HCT116 (cell line): ENCODE measurements around the gene ARGLU1.

Experiments used
- CEBPB ChIP-seq: IDR thresholded peaks from 2 replicates; pipeline ENCODE4 v1.6.1; 2012; ENCODE audit warnings: low read depth
- CTCF ChIP-seq, 3 experiments: fragments of 200-600 bp in 1 of 3; sonication (generic) in 1 of 3; IDR thresholded peaks in 2 of 3; conservative IDR thresholded peaks in 1 of 3; 2 replicates each; pipeline ENCODE4 v1.5.1; 2012 to 2017; ENCODE audit warnings: low read depth in 2 of 3, low read length in 2 of 3, antibody characterized with exemption in 1 of 3, borderline replicate concordance in 1 of 3, control low read depth in 1 of 3, mild to moderate bottlenecking in 1 of 3, mixed read lengths in 1 of 3, mixed run types in 1 of 3, moderate library complexity in 1 of 3; ENCODE audit not compliant: insufficient read depth in 1 of 3
- MAX ChIP-seq: IDR thresholded peaks from 2 replicates; pipeline ENCODE4 v1.6.1; 2012
- POLR2A ChIP-seq: IDR thresholded peaks from 2 replicates; pipeline ENCODE4 v1.7.0; 2011; ENCODE audit warnings: borderline replicate concordance; ENCODE audit not compliant: insufficient read depth, insufficient read length; ENCODE audit errors: extremely low read depth
- POLR2AphosphoS5 ChIP-seq: IDR thresholded peaks from 2 replicates; pipeline ENCODE4 v1.6.1; 2011; ENCODE audit warnings: mild to moderate bottlenecking, low read depth, low read length, moderate library complexity
- RAD21 ChIP-seq: IDR thresholded peaks from 2 replicates; pipeline ENCODE4 v1.6.1; 2012; ENCODE audit warnings: low read depth, mild to moderate bottlenecking
- REST ChIP-seq: IDR thresholded peaks from 2 replicates; pipeline ENCODE4 v1.6.1; 2012; ENCODE audit warnings: low read depth
- SP1 ChIP-seq: IDR thresholded peaks from 2 replicates; pipeline ENCODE4 v1.6.1; 2012; ENCODE audit warnings: low read depth
- TCF7L2 ChIP-seq: IDR thresholded peaks from 2 replicates; pipeline ENCODE4 v1.7.0; 2011; ENCODE audit warnings: borderline replicate concordance, inconsistent platforms; ENCODE audit not compliant: insufficient read depth, insufficient read length; ENCODE audit errors: extremely low read depth

- TF ChIP-seq POLR2AphosphoS5 = no peak
- TF ChIP-seq MAX = no peak
- TF ChIP-seq CTCF (IDR thresholded peaks at IDR 0.05 in 2 of 3, conservative IDR thresholded peaks at IDR 0.05 in 1 of 3; ENCODE audit: borderline replicate concordance in 1 of 3, insufficient read depth in 1 of 3, low read depth in 2 of 3, low read length in 2 of 3) = no peak
- no peak for TF ChIP-seq TCF7L2
- TF ChIP-seq POLR2A = no peak
- no peak for TF ChIP-seq SP1
- no peak for TF ChIP-seq RAD21
- TF ChIP-seq REST = no peak
- no peak for TF ChIP-seq CEBPB
These were observed 16.6 kb downstream of the ARGLU1 start for GRCh38 chr13:106551350-106551749.
